ENCODE measurements around the gene LFNG. TPM values are rescaled to one million over a fixed set of nuclear protein-coding genes. Genes with fewer than 3 reads are reported as not detected.
A peak's percentile ranks its signal among the peaks of the same experiment; 100 is the strongest.

Gene LFNG
- total and polyA plus RNA-seq, 7 donors, result 1.3 to 3.0 (median 2.4) TPM

- H3K27ac ChIP-seq, result no peak overlapping the region
- intact Hi-C loops (cut with DNase I), result loop anchor here (5.0 kb wide), 2 partner anchors 94 to 114 kb away; no protein-coding TSS in a partner anchor
These were observed 49.1 kb downstream of the LFNG start for GRCh38 chr7:2568521-2569223.

DNA sequence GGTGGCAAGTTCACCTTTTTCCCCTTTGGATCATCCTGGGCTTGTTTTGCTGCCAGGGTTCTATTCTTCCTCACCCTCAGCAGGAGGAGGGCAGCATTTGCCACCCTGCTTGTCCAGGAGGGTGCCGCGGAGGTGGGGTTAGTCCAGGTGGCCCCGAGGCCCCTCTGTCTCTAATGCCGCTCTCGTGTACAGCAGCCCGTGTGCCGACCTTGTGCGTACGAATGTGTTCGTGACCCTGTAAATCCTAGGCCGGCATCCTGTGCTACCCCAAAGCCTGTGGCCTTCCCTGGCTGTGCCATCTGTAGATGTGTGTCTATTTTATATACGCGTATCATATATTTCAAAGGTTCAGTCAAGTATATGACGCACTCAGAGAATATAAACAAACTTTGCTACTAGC lies 49.8 kb downstream of the LFNG start:
- Histone ChIP-seq H3K4me3 (no peak overlapping the region), H3K27me3 (ENCODE audit: insufficient read depth in 3 of 3, low read length in 2 of 3) (no peaks in the 10 kb centered on the region), H3K36me3 (ENCODE audit: insufficient read depth in 1 of 2, low read depth in 1 of 2) (peaks cover 3 to 24% of the 10 kb centered on the region in 2 donors), H3K27ac (no peak overlapping the region), H3K4me1 (no peaks in the 10 kb centered on the region), H3K9me3 (no peaks in the 10 kb centered on the region)
- intact Hi-C loops (cut with DNase I), result loop anchor here (5.0 kb wide), 2 partner anchors 93 to 113 kb away; no protein-coding TSS in a partner anchor
- TF ChIP-seq CTCF (IDR thresholded peaks at IDR 0.05), result no peak
- WGBS, 3 donors, result 94 to 97% (median 95%) methylated on average over 14 of the region's 14 CpGs
- DNase-seq (peak in 1 of 2 donors; percentile 26), ATAC-seq (no peak)

More at GRCh38 chr7:2568521-2569223, 49.1 kb downstream of the LFNG start:
- ATAC-seq, result no peak
- Histone ChIP-seq H3K4me1 (no peaks in the 10 kb centered on the region), H3K4me3 (no peak overlapping the region), H3K9me3 (no peaks in the 10 kb centered on the region), H3K36me3 (ENCODE audit: insufficient read depth in 1 of 2, low read depth in 1 of 2) (peaks cover 3 to 18% of the 10 kb centered on the region in 2 donors), H3K27me3 (ENCODE audit: insufficient read depth in 3 of 3, low read length in 2 of 3) (no peaks in the 10 kb centered on the region)
- DNase-seq, result peak in 1 of 2 donors; percentile 33
- no peak for TF ChIP-seq CTCF (IDR thresholded peaks at IDR 0.05)
- 94 to 95% (median 94%) methylated on average over 24 of the region's 24 CpGs for WGBS, 3 donors

DNA sequence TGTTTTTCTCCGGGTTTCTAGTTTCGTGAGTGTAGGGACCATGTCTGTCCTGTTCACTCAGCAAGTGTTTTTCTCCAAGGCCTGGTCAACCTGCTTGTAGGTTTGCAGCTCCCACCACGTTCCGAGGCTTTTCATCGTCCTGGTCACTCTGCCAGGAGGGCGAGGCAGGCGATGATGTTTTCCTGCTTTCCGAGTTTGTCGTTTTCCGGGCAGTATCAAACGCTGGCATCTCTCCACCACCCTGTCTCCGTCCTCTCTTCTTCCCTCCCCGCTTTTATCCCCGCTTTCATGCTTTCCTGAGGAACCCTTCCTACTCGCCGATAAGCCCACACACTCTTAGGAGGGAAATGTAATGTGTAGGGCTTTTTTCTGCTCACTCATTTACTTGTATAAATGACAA lies 50.4 kb downstream of the LFNG start:
- DNase-seq, result peak in 1 of 2 donors; percentile 8
- intact Hi-C loops (cut with DNase I), result no loop called here
- no peak for TF ChIP-seq CTCF (IDR thresholded peaks at IDR 0.05)
- Histone ChIP-seq H3K4me3 (no peak overlapping the region), H3K4me1 (no peaks in the 10 kb centered on the region), H3K27ac (no peak overlapping the region), H3K27me3 (ENCODE audit: insufficient read depth in 3 of 3, low read length in 2 of 3) (no peaks in the 10 kb centered on the region), H3K36me3 (ENCODE audit: insufficient read depth in 1 of 2, low read depth in 1 of 2) (peaks cover 3 to 28% of the 10 kb centered on the region in 2 donors), H3K9me3 (no peaks in the 10 kb centered on the region)
- no peak for ATAC-seq
- WGBS, 3 donors, result 74 to 84% (median 82%) methylated on average over 16 of the region's 16 CpGs

- ATAC-seq (no peak), DNase-seq (peak in 1 of 2 donors; percentile 13)
- Histone ChIP-seq H3K27me3 (ENCODE audit: insufficient read depth in 3 of 3, low read length in 2 of 3) (no peaks in the 10 kb centered on the region), H3K9me3 (no peaks in the 10 kb centered on the region), H3K4me3 (no peak overlapping the region), H3K4me1 (no peaks in the 10 kb centered on the region), H3K27ac (no peak overlapping the region), H3K36me3 (ENCODE audit: insufficient read depth in 1 of 2, low read depth in 1 of 2) (peaks cover 3 to 28% of the 10 kb centered on the region in 2 donors)
- intact Hi-C loops (cut with DNase I), result no loop called here
- WGBS, 3 donors, result 89 to 92% (median 90%) methylated on average over 15 of the region's 15 CpGs
- no peak for TF ChIP-seq CTCF (IDR thresholded peaks at IDR 0.05)
These were observed 51.8 kb downstream of the LFNG start for GRCh38 chr7:2571409-2571808.

Data from psoas muscle (tissue), 8 donors.